Heart left ventricle (tissue), 16 donors: ENCODE data around the gene GDA. TPM values are rescaled to one million over a fixed set of nuclear protein-coding genes. Genes with fewer than 3 reads are reported as not detected.
A peak's percentile ranks its signal among the peaks of the same experiment; 100 is the strongest.

Source experiments
- ATAC-seq, 4 donors: fragments of 200-7000 bp; cut with Tn5 transposase; one replicate each; pipeline ENCODE4 v1.9.1; 2020 to 2022; ENCODE audit warnings: moderate library complexity in 4 of 4, mild to moderate bottlenecking in 3 of 4, moderate number of reproducible peaks in 1 of 4
- DNase-seq, 5 donors: peaks; one replicate each; pipeline ENCODE4 v3.0.0-alpha.2; 2020
- H3K27ac ChIP-seq, 12 donors: fragments of 200-600 bp; sonication (generic) in 4 of 12; one replicate each; pipeline versions ENCODE4 v1.5.0 to v1.8.0; 2016 to 2022; ENCODE audit warnings: mild to moderate bottlenecking in 2 of 12
- H3K27me3 ChIP-seq, 9 donors: fragments of 200-600 bp; sonication (generic) in 2 of 9; one replicate each; pipeline versions ENCODE4 v1.5.1 to v1.8.0; 2016 to 2022; ENCODE audit warnings: mild to moderate bottlenecking in 3 of 9
- H3K36me3 ChIP-seq, 9 donors: fragments of 200-600 bp; sonication (generic) in 2 of 9; one replicate each; pipeline versions ENCODE4 v1.5.0 to v1.8.0; 2018 to 2022; ENCODE audit warnings: mild to moderate bottlenecking in 2 of 9
- H3K4me1 ChIP-seq, 12 donors: fragments of 200-600 bp; sonication (generic) in 4 of 12; one replicate each; pipeline versions ENCODE4 v1.5.0 to v1.8.0; 2016 to 2022; ENCODE audit warnings: mild to moderate bottlenecking in 3 of 12
- H3K4me3 ChIP-seq, 12 donors: fragments of 200-600 bp; sonication (generic) in 4 of 12; one replicate each; pipeline versions ENCODE4 v1.5.0 to v1.8.0; 2017 to 2022; ENCODE audit warnings: mild to moderate bottlenecking in 9 of 12, moderate library complexity in 4 of 12
- H3K9me3 ChIP-seq, 12 donors: fragments of 200-600 bp; sonication (generic) in 4 of 12; one replicate each; pipeline versions ENCODE4 v1.5.0 to v1.8.0; 2016 to 2022; ENCODE audit warnings: mild to moderate bottlenecking in 1 of 12
- POLR2A ChIP-seq, 2 donors: fragments of 450-650 bp; IDR thresholded peaks; one replicate each; pipeline ENCODE4 v1.6.1; 2017; ENCODE audit warnings: antibody characterized with exemption in 2 of 2, mild to moderate bottlenecking in 2 of 2, moderate library complexity in 2 of 2
- WGBS, 4 donors: extraction: QIAGEN DNeasy Blood & Tissue Kit in 2 of 4; methylation state at CpG; one replicate each; pipeline versions ENCODE4 v1.1.5 to v1.1.7; 2013 to 2018; 5-methylcytosine and 5-hydroxymethylcytosine counted together
- intact Hi-C, 10 donors: fragments of 100-400 bp; cut with DNase I; formaldehyde crosslinking; loops; one replicate each; pipeline versions ENCODE4 v1.11.1 to v1.14.2; 2022
- polyA plus RNA-seq, 2 donors: library from polyadenylated mRNA; stranded (reverse); fragments of 200-250 nt; gene quantifications; one replicate each; pipeline ENCODE4 v1.2.3, GENCODE V29; 2013
- total RNA-seq, 9 donors: library from RNA; depleted of rRNA in 2 of 9; stranded (reverse); fragments of >200 nt in 2 of 9; fragmentation: NEBNext Ultra II Directional in 3 of 9; extraction: Animal tissue kit (Norgen Biotek cat#: 25700) in 3 of 9; gene quantifications; one replicate each; pipeline versions ENCODE4 v1.1.0 to v1.2.4, GENCODE V29; 2016 to 2023
- TF ChIP-seq, protein P1 (sequence below), 12 donors: fragments of 200-600 bp; sonication (generic) in 4 of 12; IDR thresholded peaks; one replicate each; pipeline versions ENCODE4 v1.5.0 to v1.8.0; 2018 to 2022; ENCODE audit warnings: antibody characterized with exemption in 12 of 12, mild to moderate bottlenecking in 5 of 12
- donor health status: ischemic (EF 13 %, LVEDD 7.1; RV severe dilation, severe dysfunction).
- donor health status: healthy with polysubstance abuse.
- donor health status: DM: no; HTN: yes; CAD: no.
- donor health status: DM: no; HTN: no; CAD: no.
- donor health status: ischemic (EF 25% LVEDD 6.9; RV normal size, moderate dysfunction).
- donor health status: ischemic (EF 25% LVEDD 5.7; RV mildly dilated, moderate dysfunction).
- donor health status: healthy.
- donor health status: DM: yes; HTN: yes; CAD: no.
- donor health status: ischemic (EF 35%, LVEDD 5.7; RV mildly dilated, moderate dysfunction).
- donor health status: nonischemic (EF 11% LVEDD 7.7; RV severe dilation, severe dysfunction).
- donor health status: DM: yes; HTN: yes; CAD: no.
- donor health status: PGD.
- donor health status: ischemic (EF 29% LVEDD 5.4; RV normal size, mild dysfunction).
- donor health status: nonischemic (EF 23%, LVEDD 6.1; RV moderate dilation, normal function).

Gene GDA
- total and polyA plus RNA-seq, 11 donors, result 0.08 to 1.1 (median 0.19) TPM; not detected in 5

DNA sequence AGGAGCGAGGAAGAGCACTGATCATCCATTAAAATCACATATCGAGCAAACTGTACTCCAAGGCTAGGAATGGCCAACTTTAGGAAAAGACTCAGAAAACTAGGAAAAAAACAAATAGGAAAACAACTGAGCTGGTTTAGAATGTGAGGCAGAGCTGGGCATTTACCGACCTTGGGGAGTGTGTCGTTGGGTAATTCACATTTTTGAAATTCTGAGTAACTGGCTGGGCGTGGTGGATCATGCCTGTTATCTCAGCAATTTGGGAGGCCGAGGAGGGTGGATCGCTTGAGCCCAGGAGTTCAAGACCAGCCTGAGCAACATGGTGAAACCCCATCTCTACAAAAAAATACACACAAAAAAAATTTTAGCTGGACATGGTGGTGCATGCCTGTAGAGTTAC is 145.7 kb downstream of the GDA start:
- Histone ChIP-seq H3K27ac (peak overlapping the region in 1 of 12 donors; percentile 74), H3K27me3 (no peaks in the 10 kb centered on the region), H3K9me3 (no peaks in the 10 kb centered on the region), H3K4me1 (peaks cover 0 to 28% (median 4%) of the 10 kb centered on the region in 12 donors), H3K4me3 (no peak overlapping the region), H3K36me3 (no peaks in the 10 kb centered on the region)
- intact Hi-C loops, result loop anchor here in 9 of 10 donors (1.0 to 10.0 kb wide), 9 partner anchors 60 to 527 kb away; partner anchors contain the start of gene ZFAND5 (in 3 of the 9)
- TF ChIP-seq POLR2A (IDR thresholded peaks at IDR 0.05), result no peak
- TF ChIP-seq, protein P1, sequence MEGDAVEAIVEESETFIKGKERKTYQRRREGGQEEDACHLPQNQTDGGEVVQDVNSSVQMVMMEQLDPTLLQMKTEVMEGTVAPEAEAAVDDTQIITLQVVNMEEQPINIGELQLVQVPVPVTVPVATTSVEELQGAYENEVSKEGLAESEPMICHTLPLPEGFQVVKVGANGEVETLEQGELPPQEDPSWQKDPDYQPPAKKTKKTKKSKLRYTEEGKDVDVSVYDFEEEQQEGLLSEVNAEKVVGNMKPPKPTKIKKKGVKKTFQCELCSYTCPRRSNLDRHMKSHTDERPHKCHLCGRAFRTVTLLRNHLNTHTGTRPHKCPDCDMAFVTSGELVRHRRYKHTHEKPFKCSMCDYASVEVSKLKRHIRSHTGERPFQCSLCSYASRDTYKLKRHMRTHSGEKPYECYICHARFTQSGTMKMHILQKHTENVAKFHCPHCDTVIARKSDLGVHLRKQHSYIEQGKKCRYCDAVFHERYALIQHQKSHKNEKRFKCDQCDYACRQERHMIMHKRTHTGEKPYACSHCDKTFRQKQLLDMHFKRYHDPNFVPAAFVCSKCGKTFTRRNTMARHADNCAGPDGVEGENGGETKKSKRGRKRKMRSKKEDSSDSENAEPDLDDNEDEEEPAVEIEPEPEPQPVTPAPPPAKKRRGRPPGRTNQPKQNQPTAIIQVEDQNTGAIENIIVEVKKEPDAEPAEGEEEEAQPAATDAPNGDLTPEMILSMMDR (IDR thresholded peaks at IDR 0.05), result no peak
- ATAC-seq (no peak), DNase-seq (no peak)
- 74 to 78% (median 77%) methylated on average over 7 of the region's 7 CpGs for WGBS, 4 donors

DNA sequence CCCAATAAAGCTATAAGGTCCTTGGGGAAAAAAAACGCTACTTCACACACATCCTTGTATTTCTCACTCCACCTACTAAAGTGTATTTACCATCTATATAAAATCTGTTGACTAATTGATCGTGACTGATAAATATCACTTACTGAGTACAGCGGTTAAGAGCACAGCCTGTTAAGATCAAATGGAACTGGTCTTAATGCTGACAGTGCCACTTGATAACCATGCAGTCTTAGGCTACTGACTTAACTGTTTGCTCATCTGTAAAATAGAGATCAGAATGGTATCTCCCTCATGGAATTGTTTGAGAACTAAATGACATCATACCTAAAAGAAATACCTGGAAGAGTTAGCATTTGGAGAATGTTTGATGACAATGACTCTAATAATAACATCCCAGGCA is 148.3 kb downstream of the GDA start:
- H3K27ac ChIP-seq, result no peak overlapping the region
- WGBS, 4 donors, result 67 to 76% (median 72%) methylated on average over 3 of the region's 3 CpGs
- ATAC-seq (no peak), DNase-seq (no peak)
- no peaks in the 10 kb centered on the region for H3K27me3 ChIP-seq
- intact Hi-C loops, result loop anchor here in 6 of 10 donors (2.0 to 10.0 kb wide), 6 partner anchors 57 to 177 kb away; partner anchors contain the start of gene ZFAND5 (in 1 of the 6)
- H3K9me3 ChIP-seq, result no peaks in the 10 kb centered on the region
- H3K36me3 ChIP-seq, result no peaks in the 10 kb centered on the region
- H3K4me3 ChIP-seq, result no peak overlapping the region
- no peak for TF ChIP-seq POLR2A (IDR thresholded peaks at IDR 0.05)
- TF ChIP-seq, protein P1 (IDR thresholded peaks at IDR 0.05), result no peak
- H3K4me1 ChIP-seq, result peaks cover 0 to 38% (median 2%) of the 10 kb centered on the region in 12 donors

DNA sequence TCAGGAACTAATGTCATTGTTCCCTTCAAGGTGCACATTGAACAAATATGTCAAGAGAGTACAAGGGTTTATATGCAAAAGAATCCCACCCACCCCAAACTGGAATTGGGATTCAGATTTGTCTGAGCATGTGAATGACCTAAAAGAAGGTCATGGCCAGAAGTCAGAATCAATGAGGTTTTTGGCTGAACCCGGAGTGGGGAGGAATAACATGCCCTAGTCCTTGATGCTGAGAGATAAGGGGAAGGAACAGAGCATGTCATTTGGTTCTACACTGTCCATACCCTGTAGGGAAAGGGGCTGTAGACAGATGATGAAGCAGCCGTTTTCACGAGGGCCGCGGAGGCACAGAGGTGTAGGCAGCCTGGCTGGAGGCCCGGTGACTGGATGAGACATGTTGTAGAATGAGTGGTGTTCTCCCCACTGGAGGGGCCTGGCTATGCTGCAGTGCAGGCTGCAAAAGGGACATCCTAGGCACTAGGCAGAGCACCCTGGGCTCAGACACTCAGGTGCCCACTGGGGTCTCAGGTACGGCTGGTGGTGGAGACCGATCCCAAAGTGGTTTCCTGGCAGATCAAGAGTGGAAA is 149.9 kb downstream of the GDA start:
- DNase-seq (no peak), ATAC-seq (no peak)
- TF ChIP-seq, protein P1 (IDR thresholded peaks at IDR 0.05), result no peak
- TF ChIP-seq POLR2A (IDR thresholded peaks at IDR 0.05), result no peak
- Histone ChIP-seq H3K27ac (no peak overlapping the region), H3K9me3 (no peaks in the 10 kb centered on the region), H3K4me1 (peaks cover 0 to 27% (median 0%) of the 10 kb centered on the region in 12 donors), H3K36me3 (no peaks in the 10 kb centered on the region), H3K27me3 (no peaks in the 10 kb centered on the region), H3K4me3 (no peak overlapping the region)
- 82 to 87% (median 84%) methylated on average over 8 of the region's 8 CpGs for WGBS, 4 donors
- intact Hi-C loops, result loop anchor here in 5 of 10 donors (5.0 to 10.0 kb wide), 5 partner anchors 56 to 176 kb away; partner anchors contain the start of gene ZFAND5 (in 1 of the 5)

DNA sequence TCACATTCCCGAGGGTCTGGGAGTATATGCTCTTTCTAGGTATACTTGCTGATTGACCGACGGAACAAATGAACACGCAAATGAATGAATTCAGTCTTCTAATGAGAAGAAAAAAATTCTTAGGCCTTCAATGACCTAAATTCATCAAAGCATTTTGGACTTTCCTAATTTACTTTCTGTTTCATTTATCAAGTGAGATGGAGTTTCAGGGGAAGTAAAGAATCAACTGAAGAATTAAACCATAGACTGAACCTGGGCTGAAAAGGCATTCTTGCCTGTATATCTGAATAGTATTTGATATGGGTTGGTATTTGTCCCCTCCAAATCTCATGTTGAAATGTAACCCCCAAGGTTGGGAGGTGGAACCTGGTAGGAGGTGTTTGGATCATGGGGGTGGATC is 151.6 kb downstream of the GDA start:
- intact Hi-C loops, result loop anchor here in 1 of 10 donors (10.0 kb wide), 1 partner anchor 54 kb away; no protein-coding TSS in a partner anchor
- 87 to 94% (median 89%) methylated on average over 4 of the region's 4 CpGs for WGBS, 4 donors

More for the DNA sequence above, 151.6 kb downstream of the GDA start:
- DNase-seq (no peak), ATAC-seq (no peak)
- no peaks in the 10 kb centered on the region for H3K27me3 ChIP-seq
- no peak for TF ChIP-seq POLR2A (IDR thresholded peaks at IDR 0.05)
- TF ChIP-seq, protein P1 (IDR thresholded peaks at IDR 0.05), result no peak
- H3K27ac ChIP-seq, result peak overlapping the region in 1 of 12 donors; percentile 13
- no peaks in the 10 kb centered on the region for H3K9me3 ChIP-seq
- no peaks in the 10 kb centered on the region for H3K36me3 ChIP-seq
- H3K4me1 ChIP-seq, result peaks cover 0 to 28% (median 1%) of the 10 kb centered on the region in 12 donors
- no peak overlapping the region for H3K4me3 ChIP-seq

Other genes starting within 250 kb of the GDA start
- gene ABHD17B, start 238.2 kb upstream of the GDA start, total RNA-seq, result 10 to 100 TPM in 7 of 9 donors, 1 to 10 TPM in 2; 8.5 to 15.9 (median 10.9) TPM
- gene ABHD17B, start 238.2 kb upstream of the GDA start, polyA plus RNA-seq, result 10 to 100 TPM in 1 of 2 donors, 1 to 10 TPM in 1; 2.7 to 10.5 TPM
- 1 to 10 TPM; 3.6 to 9.7 (median 4.8) TPM for gene C9orf85, start 237.8 kb upstream of the GDA start, total RNA-seq
- gene C9orf85, start 237.8 kb upstream of the GDA start, polyA plus RNA-seq, result 1 to 10 TPM; 4.5 to 8.2 TPM
- not detected for gene C9orf57, start 88.8 kb upstream of the GDA start, total RNA-seq
- not detected for gene C9orf57, start 88.8 kb upstream of the GDA start, polyA plus RNA-seq
- gene ZFAND5, start 215.8 kb downstream of the GDA start, total RNA-seq, result 100 to 1,000 TPM; 125 to 275 (median 205) TPM
- gene ZFAND5, start 215.8 kb downstream of the GDA start, polyA plus RNA-seq, result 100 to 1,000 TPM in 1 of 2 donors, 10 to 100 TPM in 1; 99.1 to 110 TPM